Measurements from ENCODE around the gene ERVK3-1. TPM values are rescaled to one million over a fixed set of nuclear protein-coding genes. Genes with fewer than 3 reads are reported as not detected.

The ERVK3-1 gene
- total RNA-seq (2022; extraction: Qiagen RNA extraction) = 89.6 to 105 TPM (median 92.7 TPM) in 5 replicates

GRCh38 chr19:58305065-58305931 lies at the start of gene ERVK3-1:
TSS of gene ERVK3-1 (plus strand) at chr19:58305377. CDS start at chr19:58312169, 6,792 bp downstream.

GRCh38 chr19:58278541-58279041 lies 26.6 kb upstream of the ERVK3-1 start, which contains the start of gene ZNF8:
TSS of gene ZNF8 (plus strand) at chr19:58278955. CDS start at chr19:58279082, 127 bp downstream.

GRCh38 chr19:58326914-58327726 lies 21.9 kb downstream of the ERVK3-1 start, which contains the start of gene ZSCAN22:
TSS of gene ZSCAN22 (plus strand) at chr19:58326994. CDS start at chr19:58334803, 7,809 bp downstream.

GRCh38 chr19:58352760-58353671 lies 47.8 kb downstream of the ERVK3-1 start, which contains the start of gene A1BG:
TSS of gene A1BG (minus strand) at chr19:58353492. CDS start at chr19:58353437, 55 bp downstream.

GRCh38 chr19:58362272-58362994 lies 57.3 kb downstream of the ERVK3-1 start, which contains the start of gene ZNF497:
TSS of gene ZNF497 (minus strand) at chr19:58362751. CDS start at chr19:58357635, 5,116 bp downstream.

Other genes starting within 250 kb of the ERVK3-1 start
- gene ZNF135, start 246.1 kb upstream of the ERVK3-1 start, total RNA-seq (2022; extraction: Qiagen RNA extraction) = not detected in 5 replicates
- 1.3 to 3.6 TPM (median 2.2 TPM) in 5 replicates for gene ZSCAN18, start 207.1 kb upstream of the ERVK3-1 start, total RNA-seq (2022; extraction: Qiagen RNA extraction)
- gene ZNF329, start 154.6 kb upstream of the ERVK3-1 start, total RNA-seq (2022; extraction: Qiagen RNA extraction) = 2.7 to 3.5 TPM (median 3.2 TPM) in 5 replicates
- gene ZNF274, start 122.3 kb upstream of the ERVK3-1 start, total RNA-seq (2022; extraction: Qiagen RNA extraction) = 12.1 to 13.7 TPM (median 13.0 TPM) in 5 replicates
- 11.2 to 18.7 TPM (median 17.9 TPM) in 5 replicates for gene ZNF544, start 76.5 kb upstream of the ERVK3-1 start, total RNA-seq (2022; extraction: Qiagen RNA extraction)
- 1.2 to 1.5 TPM (median 1.3 TPM) in 5 replicates for gene ZNF8, start 26.4 kb upstream of the ERVK3-1 start, total RNA-seq (2022; extraction: Qiagen RNA extraction)
- 2.5 to 3.2 TPM (median 2.9 TPM) in 5 replicates for gene ZSCAN22, start 21.6 kb downstream of the ERVK3-1 start, total RNA-seq (2022; extraction: Qiagen RNA extraction)
- 8.6 to 11.0 TPM (median 10.2 TPM) in 5 replicates for gene A1BG, start 48.1 kb downstream of the ERVK3-1 start, total RNA-seq (2022; extraction: Qiagen RNA extraction)
- 0.74 to 1.6 TPM (median 1.1 TPM) in 5 replicates for gene ZNF497, start 57.4 kb downstream of the ERVK3-1 start, total RNA-seq (2022; extraction: Qiagen RNA extraction)
- gene ZNF837, start 75.7 kb downstream of the ERVK3-1 start, total RNA-seq (2022; extraction: Qiagen RNA extraction) = 0.86 to 1.5 TPM (median 1.2 TPM) in 5 replicates
- 1,918 to 2,176 TPM (median 2,046 TPM) in 5 replicates for gene RPS5, start 81.9 kb downstream of the ERVK3-1 start, total RNA-seq (2022; extraction: Qiagen RNA extraction)
- gene RNF225, start 90.3 kb downstream of the ERVK3-1 start, total RNA-seq (2022; extraction: Qiagen RNA extraction) = 0.11 to 0.19 TPM (median 0.17 TPM) in 3 of 5 replicates, not detected in the others
- gene ZNF584, start 103.3 kb downstream of the ERVK3-1 start, total RNA-seq (2022; extraction: Qiagen RNA extraction) = 17.0 to 19.0 TPM (median 18.4 TPM) in 5 replicates
- gene ZNF132, start 134.8 kb downstream of the ERVK3-1 start, total RNA-seq (2022; extraction: Qiagen RNA extraction) = 0.08 to 0.14 TPM (median 0.09 TPM) in 5 replicates
- 5.5 to 7.9 TPM (median 7.5 TPM) in 5 replicates for gene ZNF324B, start 146.2 kb downstream of the ERVK3-1 start, total RNA-seq (2022; extraction: Qiagen RNA extraction)
- 8.1 to 10.5 TPM (median 10.2 TPM) in 5 replicates for gene ZNF324, start 161.7 kb downstream of the ERVK3-1 start, total RNA-seq (2022; extraction: Qiagen RNA extraction)
- 9.8 to 12.3 TPM (median 11.4 TPM) in 5 replicates for gene ZNF446, start 171.0 kb downstream of the ERVK3-1 start, total RNA-seq (2022; extraction: Qiagen RNA extraction)
- gene SLC27A5, start 206.6 kb downstream of the ERVK3-1 start, total RNA-seq (2022; extraction: Qiagen RNA extraction) = 20.1 to 31.2 TPM (median 26.7 TPM) in 5 replicates
- gene ZBTB45, start 214.4 kb downstream of the ERVK3-1 start, total RNA-seq (2022; extraction: Qiagen RNA extraction) = 11.1 to 22.6 TPM (median 21.3 TPM) in 5 replicates
- gene TRIM28, start 238.7 kb downstream of the ERVK3-1 start, total RNA-seq (2022; extraction: Qiagen RNA extraction) = 620 to 956 TPM (median 843 TPM) in 5 replicates
- gene CHMP2A, start 249.7 kb downstream of the ERVK3-1 start, total RNA-seq (2022; extraction: Qiagen RNA extraction) = 195 to 225 TPM (median 204 TPM) in 5 replicates